Breast epithelium (tissue), 4 donors: Measurements from ENCODE around the gene ALG6. TPM values are rescaled to one million over a fixed set of nuclear protein-coding genes. Genes with fewer than 3 reads are reported as not detected.

Experiments
- DNase-seq, 2 donors: peaks; one replicate each; pipeline ENCODE4 v3.0.0-alpha.2; 2019; ENCODE audit warnings: low spot score in 2 of 2
- H3K27ac ChIP-seq, 2 donors: fragments of 200-600 bp; sonication (generic) in 1 of 2; one replicate each; pipeline ENCODE4 v1.5.1; 2016 to 2019; ENCODE audit warnings: mild to moderate bottlenecking in 1 of 2
- H3K27me3 ChIP-seq, 2 donors: fragments of 200-600 bp; sonication (generic) in 1 of 2; one replicate each; pipeline versions ENCODE4 v1.5.1 to v1.6.0; 2017 to 2019; ENCODE audit warnings: control low read depth in 1 of 2, mild to moderate bottlenecking in 1 of 2
- H3K36me3 ChIP-seq: fragments of 200-600 bp; one replicate; pipeline ENCODE4 v1.5.1; 2019
- H3K4me1 ChIP-seq, 2 donors: fragments of 200-600 bp; sonication (generic); one replicate each; pipeline ENCODE4 v1.5.1; 2016 to 2019; ENCODE audit warnings: control low read depth in 1 of 2
- H3K4me3 ChIP-seq, 3 donors: fragments of 200-600 bp; sonication (generic); 1 replicate in 2 of 3; 2 replicates in 1 of 3; pipeline ENCODE4 v1.5.1; 2016 to 2019; ENCODE audit warnings: mild to moderate bottlenecking in 3 of 3, moderate library complexity in 2 of 3
- H3K9me3 ChIP-seq, 2 donors: fragments of 200-600 bp; sonication (generic) in 1 of 2; one replicate each; pipeline ENCODE4 v1.5.1; 2016 to 2019; ENCODE audit warnings: control low read depth in 1 of 2
- POLR2A ChIP-seq: fragments of 450-650 bp; IDR thresholded peaks from one replicate; pipeline ENCODE4 v1.6.1; 2016; ENCODE audit warnings: antibody characterized with exemption, mild to moderate bottlenecking, moderate library complexity
- POLR2AphosphoS5 ChIP-seq, 3 donors: sonication (generic); formaldehyde crosslinking; IDR thresholded peaks; one replicate each; pipeline ENCODE4 v1.6.1; 2017; ENCODE audit warnings: antibody characterized with exemption in 3 of 3
- intact Hi-C: fragments of 100-400 bp; cut with DNase I; formaldehyde crosslinking; loops from one replicate; pipeline ENCODE4 v1.15.1; 2023; ENCODE audit warnings: low total_unique reads
- total RNA-seq, 3 donors: library from RNA; depleted of rRNA; stranded (reverse); fragments of >200 nt; gene quantifications; one replicate each; pipeline ENCODE4 v1.1.0, GENCODE V29; 2016
- TF ChIP-seq, protein P1 (sequence below), 3 donors: fragments of 450-650 bp; IDR thresholded peaks; one replicate each; pipeline ENCODE4 v1.5.1; 2016 to 2017; ENCODE audit warnings: antibody characterized with exemption in 3 of 3, mild to moderate bottlenecking in 3 of 3, moderate library complexity in 3 of 3

ALG6 gene
- total RNA-seq, 3 donors from 2014 or later, result 8.8 to 17.7 (median 14.1) TPM

DNA sequence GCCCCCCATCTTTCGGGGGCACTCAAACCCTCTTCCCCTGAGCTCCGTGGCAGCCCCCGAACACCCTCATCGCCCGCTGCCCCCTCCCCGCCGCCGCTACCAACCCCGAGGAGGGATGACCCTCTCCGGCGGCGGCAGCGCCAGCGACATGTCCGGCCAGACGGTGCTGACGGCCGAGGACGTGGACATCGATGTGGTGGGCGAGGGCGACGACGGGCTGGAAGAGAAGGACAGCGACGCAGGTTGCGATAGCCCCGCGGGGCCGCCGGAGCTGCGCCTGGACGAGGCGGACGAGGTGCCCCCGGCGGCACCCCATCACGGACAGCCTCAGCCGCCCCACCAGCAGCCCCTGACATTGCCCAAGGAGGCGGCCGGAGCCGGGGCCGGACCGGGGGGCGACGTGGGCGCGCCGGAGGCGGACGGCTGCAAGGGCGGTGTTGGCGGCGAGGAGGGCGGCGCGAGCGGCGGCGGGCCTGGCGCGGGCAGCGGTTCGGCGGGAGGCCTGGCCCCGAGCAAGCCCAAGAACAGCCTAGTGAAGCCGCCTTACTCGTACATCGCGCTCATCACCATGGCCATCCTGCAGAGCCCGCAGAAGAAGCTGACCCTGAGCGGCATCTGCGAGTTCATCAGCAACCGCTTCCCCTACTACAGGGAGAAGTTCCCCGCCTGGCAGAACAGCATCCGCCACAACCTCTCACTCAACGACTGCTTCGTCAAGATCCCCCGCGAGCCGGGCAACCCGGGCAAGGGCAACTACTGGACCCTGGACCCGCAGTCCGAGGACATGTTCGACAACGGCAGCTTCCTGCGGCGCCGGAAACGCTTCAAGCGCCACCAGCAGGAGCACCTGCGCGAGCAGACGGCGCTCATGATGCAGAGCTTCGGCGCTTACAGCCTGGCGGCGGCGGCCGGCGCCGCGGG is 44.2 kb upstream of the ALG6 start:
- intact Hi-C loops, result no loop called here
- no peaks in the 10 kb centered on the region for H3K9me3 ChIP-seq
- DNase-seq, result no peak
- H3K4me3 ChIP-seq, result peak overlapping the region; percentile 40 to 80 (median 55)
- H3K27me3 ChIP-seq, result peaks cover 14 to 99% of the 10 kb centered on the region in 2 donors
- H3K27ac ChIP-seq, result no peak overlapping the region
- no peaks in the 10 kb centered on the region for H3K4me1 ChIP-seq
- TF ChIP-seq POLR2AphosphoS5 (IDR thresholded peaks at IDR 0.05), result no peak
- TF ChIP-seq, protein P1, sequence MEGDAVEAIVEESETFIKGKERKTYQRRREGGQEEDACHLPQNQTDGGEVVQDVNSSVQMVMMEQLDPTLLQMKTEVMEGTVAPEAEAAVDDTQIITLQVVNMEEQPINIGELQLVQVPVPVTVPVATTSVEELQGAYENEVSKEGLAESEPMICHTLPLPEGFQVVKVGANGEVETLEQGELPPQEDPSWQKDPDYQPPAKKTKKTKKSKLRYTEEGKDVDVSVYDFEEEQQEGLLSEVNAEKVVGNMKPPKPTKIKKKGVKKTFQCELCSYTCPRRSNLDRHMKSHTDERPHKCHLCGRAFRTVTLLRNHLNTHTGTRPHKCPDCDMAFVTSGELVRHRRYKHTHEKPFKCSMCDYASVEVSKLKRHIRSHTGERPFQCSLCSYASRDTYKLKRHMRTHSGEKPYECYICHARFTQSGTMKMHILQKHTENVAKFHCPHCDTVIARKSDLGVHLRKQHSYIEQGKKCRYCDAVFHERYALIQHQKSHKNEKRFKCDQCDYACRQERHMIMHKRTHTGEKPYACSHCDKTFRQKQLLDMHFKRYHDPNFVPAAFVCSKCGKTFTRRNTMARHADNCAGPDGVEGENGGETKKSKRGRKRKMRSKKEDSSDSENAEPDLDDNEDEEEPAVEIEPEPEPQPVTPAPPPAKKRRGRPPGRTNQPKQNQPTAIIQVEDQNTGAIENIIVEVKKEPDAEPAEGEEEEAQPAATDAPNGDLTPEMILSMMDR (IDR thresholded peaks at IDR 0.05), result no peak
- TF ChIP-seq POLR2A, result no peak
- no peaks in the 10 kb centered on the region for H3K36me3 ChIP-seq

DNA sequence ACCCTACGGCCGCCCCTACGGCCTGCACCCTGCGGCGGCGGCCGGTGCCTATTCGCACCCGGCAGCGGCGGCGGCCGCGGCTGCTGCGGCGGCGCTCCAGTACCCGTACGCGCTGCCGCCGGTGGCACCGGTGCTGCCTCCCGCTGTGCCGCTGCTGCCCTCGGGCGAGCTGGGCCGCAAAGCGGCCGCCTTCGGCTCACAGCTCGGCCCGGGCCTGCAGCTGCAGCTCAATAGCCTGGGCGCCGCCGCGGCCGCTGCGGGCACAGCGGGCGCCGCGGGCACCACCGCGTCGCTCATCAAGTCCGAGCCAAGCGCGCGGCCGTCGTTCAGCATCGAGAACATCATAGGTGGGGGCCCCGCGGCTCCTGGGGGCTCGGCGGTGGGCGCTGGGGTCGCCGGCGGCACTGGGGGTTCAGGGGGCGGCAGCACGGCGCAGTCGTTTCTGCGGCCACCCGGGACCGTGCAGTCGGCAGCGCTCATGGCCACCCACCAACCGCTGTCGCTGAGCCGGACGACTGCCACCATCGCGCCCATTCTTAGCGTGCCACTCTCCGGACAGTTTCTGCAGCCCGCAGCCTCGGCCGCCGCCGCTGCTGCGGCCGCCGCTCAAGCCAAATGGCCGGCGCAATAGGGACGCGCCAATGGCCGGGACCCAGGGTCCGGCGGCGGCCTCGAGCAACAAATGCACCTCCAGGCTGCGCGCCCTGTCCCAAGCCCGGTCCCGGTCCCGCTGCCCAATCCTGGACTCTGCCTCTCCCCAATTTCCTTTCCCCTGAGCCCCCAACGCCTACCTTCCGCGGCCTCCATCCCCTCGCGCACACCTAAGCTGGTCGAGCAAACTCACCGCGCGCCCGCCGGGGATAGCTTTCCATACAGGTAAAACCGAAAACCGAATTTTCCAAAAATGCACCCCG is 43.3 kb upstream of the ALG6 start:
- no peaks in the 10 kb centered on the region for H3K36me3 ChIP-seq
- H3K4me3 ChIP-seq, result peak overlapping the region in 2 of 3 donors; percentile 55 to 80
- TF ChIP-seq POLR2A, result no peak
- TF ChIP-seq, protein P1 (IDR thresholded peaks at IDR 0.05), result no peak
- no peak for TF ChIP-seq POLR2AphosphoS5 (IDR thresholded peaks at IDR 0.05)
- H3K9me3 ChIP-seq, result no peaks in the 10 kb centered on the region
- intact Hi-C loops, result no loop called here
- peaks cover 14 to 99% of the 10 kb centered on the region in 2 donors for H3K27me3 ChIP-seq
- no peak overlapping the region for H3K27ac ChIP-seq
- no peak for DNase-seq
- no peaks in the 10 kb centered on the region for H3K4me1 ChIP-seq

GRCh38 chr1:63324779-63325119 is 42.7 kb upstream of the ALG6 start:
- H3K27ac ChIP-seq, result no peak overlapping the region
- no peaks in the 10 kb centered on the region for H3K4me1 ChIP-seq
- H3K27me3 ChIP-seq, result peaks cover 14 to 99% of the 10 kb centered on the region in 2 donors
- no peaks in the 10 kb centered on the region for H3K36me3 ChIP-seq
- intact Hi-C loops, result no loop called here
- no peak overlapping the region for H3K4me3 ChIP-seq
- DNase-seq, result no peak
- H3K9me3 ChIP-seq, result no peaks in the 10 kb centered on the region
- no peak for TF ChIP-seq POLR2AphosphoS5 (IDR thresholded peaks at IDR 0.05)
- no peak for TF ChIP-seq POLR2A
- TF ChIP-seq, protein P1 (IDR thresholded peaks at IDR 0.05), result no peak

- Histone ChIP-seq H3K36me3 (no peaks in the 10 kb centered on the region), H3K4me1 (no peaks in the 10 kb centered on the region), H3K9me3 (no peaks in the 10 kb centered on the region), H3K4me3 (no peak overlapping the region), H3K27me3 (peaks cover 14 to 99% of the 10 kb centered on the region in 2 donors), H3K27ac (no peak overlapping the region)
- TF ChIP-seq, protein P1 (IDR thresholded peaks at IDR 0.05), result no peak
- TF ChIP-seq POLR2AphosphoS5 (IDR thresholded peaks at IDR 0.05), result no peak
- no peak for TF ChIP-seq POLR2A
- intact Hi-C loops, result no loop called here
- no peak for DNase-seq
Measured at GRCh38 chr1:63325279-63325985, 42.0 kb upstream of the ALG6 start.
